ENCODE data around the gene YJEFN3.

Gene YJEFN3

DNA sequence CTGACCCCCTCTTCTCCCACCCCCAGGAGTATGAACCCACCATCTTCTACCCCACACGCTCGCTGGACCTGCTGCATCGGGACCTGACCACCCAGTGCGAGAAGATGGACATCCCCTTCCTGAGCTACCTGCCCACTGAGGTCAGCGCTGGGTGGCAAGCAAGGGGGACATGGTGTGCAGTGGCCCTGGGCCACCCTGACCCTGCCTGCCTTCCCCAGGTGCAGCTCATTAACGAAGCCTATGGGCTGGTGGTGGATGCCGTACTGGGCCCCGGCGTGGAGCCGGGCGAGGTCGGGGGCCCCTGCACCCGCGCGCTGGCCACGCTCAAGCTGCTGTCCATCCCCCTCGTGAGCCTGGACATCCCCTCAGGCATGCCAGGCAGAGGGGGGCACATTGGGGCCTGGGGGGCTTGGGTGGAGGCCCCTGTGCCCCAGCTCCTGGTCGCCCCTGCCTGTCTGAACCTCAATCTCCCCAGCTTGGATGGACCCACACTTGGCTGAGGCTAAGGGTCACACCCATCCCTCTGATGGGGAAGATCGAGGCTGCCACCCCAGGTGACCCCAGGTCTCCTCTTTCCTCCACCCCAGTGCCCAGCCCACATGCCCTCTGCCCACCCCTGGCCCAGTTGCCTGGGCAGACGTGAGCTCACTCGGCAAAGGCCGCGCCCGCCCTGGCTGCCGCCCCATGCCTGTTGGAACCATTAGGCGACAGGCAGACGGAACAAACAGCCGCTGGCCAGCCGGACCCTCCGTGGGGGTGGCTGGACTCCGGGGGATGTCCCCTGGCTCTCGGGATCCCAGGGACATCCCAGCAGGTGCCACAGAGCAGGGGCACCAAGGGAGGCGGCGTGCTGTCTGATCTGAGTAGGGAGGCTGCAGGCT is 6.8 kb downstream of the YJEFN3 start:
- Histone ChIP-seq H3K27ac (ENCODE audit: low read length) (no peak overlapping the region), H3K9me3 (ENCODE audit: control insufficient read depth in 1 of 2, low read length in 2 of 2) (no peaks in the 10 kb centered on the region), H3K4me3 (ENCODE audit: low read depth in 1 of 2, low read length in 2 of 2) (no peak overlapping the region), H3K36me3 (ENCODE audit: control insufficient read depth in 1 of 2, insufficient read depth in 2 of 2, low read length in 2 of 2) (peaks cover 0 to 3% of the 10 kb centered on the region in 2 donors), H3K27me3 (ENCODE audit: low read depth, low read length) (peaks cover 14% of the 10 kb centered on the region), H3K4me1 (ENCODE audit: control insufficient read depth in 1 of 2, insufficient read depth in 2 of 2, low read length in 2 of 2) (peaks cover 5 to 37% of the 10 kb centered on the region in 2 donors)

DNA sequence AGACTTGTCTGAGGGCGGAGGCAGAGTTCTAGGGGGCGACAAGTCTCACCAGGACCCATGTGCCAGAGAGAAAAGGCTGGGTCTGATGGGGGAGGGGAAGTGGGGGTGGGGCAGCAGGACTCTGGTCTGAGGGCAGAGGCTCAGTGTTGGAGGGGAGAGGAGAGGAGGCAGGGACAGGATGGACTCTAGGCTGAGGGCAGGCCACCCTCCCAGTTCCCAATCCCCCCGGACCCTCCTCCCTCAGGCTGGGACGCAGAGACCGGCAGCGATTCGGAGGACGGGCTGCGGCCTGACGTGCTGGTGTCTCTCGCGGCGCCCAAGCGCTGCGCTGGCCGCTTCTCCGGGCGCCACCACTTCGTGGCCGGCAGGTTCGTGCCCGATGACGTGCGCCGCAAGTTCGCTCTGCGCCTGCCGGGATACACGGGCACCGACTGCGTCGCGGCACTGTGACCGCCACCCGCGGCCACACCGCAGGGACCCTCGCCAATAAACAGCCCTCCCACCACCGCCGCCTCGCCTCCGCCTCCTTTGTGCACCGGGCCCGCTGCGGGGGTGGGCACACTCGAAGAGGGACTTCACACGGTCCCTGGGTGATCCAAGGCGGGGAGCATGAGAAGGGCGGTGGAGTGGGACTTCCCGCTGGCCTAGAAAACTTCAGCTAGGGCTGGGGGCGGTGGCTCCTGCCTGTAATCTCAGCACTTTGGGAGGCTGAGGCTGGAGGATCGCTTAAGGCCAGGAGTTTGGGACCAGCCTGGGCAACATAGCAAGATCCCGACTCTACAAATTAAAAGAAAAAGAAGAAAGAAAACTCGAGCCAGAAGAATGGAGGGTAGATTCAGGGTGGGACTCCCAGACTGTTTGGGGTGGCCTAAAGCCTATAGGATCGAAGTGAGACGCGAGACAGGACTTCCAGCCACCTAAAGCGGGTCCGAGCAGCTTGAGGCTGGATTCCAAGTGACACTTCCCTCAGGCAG is 8.7 kb downstream of the YJEFN3 start:
- peak overlapping the region in 1 of 2 donors; percentile 48 for H3K4me3 ChIP-seq (ENCODE audit: low read depth in 1 of 2, low read length in 2 of 2)
- peaks cover 0 to 3% of the 10 kb centered on the region in 2 donors for H3K36me3 ChIP-seq (ENCODE audit: control insufficient read depth in 1 of 2, insufficient read depth in 2 of 2, low read length in 2 of 2)
- peaks cover 5 to 46% of the 10 kb centered on the region in 2 donors for H3K4me1 ChIP-seq (ENCODE audit: control insufficient read depth in 1 of 2, insufficient read depth in 2 of 2, low read length in 2 of 2)
- no peaks in the 10 kb centered on the region for H3K9me3 ChIP-seq (ENCODE audit: control insufficient read depth in 1 of 2, low read length in 2 of 2)
- H3K27me3 ChIP-seq (ENCODE audit: low read depth, low read length): peaks cover 25% of the 10 kb centered on the region
- H3K27ac ChIP-seq (ENCODE audit: low read length): no peak overlapping the region

DNA sequence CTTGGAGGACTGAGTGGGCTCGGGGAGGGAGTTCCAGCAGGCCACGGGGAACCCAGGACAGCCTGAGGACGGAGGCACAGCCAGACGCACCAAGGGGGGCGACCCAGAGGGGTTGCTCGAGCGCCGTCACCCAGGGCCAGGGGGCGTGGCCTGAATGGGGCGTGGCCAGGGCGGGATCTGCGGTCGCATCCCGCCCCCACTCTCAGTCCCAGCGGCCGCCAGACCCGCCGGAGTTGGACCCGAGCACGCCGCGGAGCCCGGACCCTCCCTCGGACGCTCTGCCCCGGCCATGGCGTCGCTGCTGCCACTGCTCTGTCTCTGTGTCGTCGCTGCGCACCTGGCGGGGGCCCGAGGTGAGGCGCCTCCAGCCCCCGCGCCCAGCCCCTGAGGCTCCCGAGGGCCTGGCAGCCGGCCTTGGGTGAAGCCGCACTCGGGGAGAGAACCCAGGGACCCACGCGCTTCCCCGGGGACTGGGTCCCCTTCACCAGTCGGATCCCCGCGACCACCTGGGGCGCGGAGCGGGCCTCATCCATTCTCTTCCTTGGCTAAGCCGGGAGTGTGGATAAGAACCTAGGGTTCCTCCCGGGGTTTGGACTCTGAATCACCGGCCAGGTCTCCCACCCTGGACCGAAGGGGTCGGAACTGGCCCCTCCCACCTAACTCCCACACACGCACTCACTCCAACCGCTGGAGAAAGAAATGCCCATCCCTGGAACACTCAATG is 9.5 kb downstream of the YJEFN3 start, which contains the start of gene CILP2:
Gene CILP2 (plus strand): TSS at position 205 of the 724 bp plus-strand sequence. CDS start 85 bp downstream, at position 290.
- Histone ChIP-seq H3K4me1 (ENCODE audit: control insufficient read depth in 1 of 2, insufficient read depth in 2 of 2, low read length in 2 of 2) (peaks cover 5 to 41% of the 10 kb centered on the region in 2 donors), H3K27ac (ENCODE audit: low read length) (no peak within 1 kb of the TSS), H3K4me3 (ENCODE audit: low read depth in 1 of 2, low read length in 2 of 2) (peak within 1 kb of the TSS in 1 of 2 donors; percentile 48), H3K9me3 (ENCODE audit: control insufficient read depth in 1 of 2, low read length in 2 of 2) (no peaks in the 10 kb centered on the region), H3K36me3 (ENCODE audit: control insufficient read depth in 1 of 2, insufficient read depth in 2 of 2, low read length in 2 of 2) (peaks cover 0 to 3% of the 10 kb centered on the region in 2 donors), H3K27me3 (ENCODE audit: low read depth, low read length) (peaks cover 25% of the 10 kb centered on the region)

DNA sequence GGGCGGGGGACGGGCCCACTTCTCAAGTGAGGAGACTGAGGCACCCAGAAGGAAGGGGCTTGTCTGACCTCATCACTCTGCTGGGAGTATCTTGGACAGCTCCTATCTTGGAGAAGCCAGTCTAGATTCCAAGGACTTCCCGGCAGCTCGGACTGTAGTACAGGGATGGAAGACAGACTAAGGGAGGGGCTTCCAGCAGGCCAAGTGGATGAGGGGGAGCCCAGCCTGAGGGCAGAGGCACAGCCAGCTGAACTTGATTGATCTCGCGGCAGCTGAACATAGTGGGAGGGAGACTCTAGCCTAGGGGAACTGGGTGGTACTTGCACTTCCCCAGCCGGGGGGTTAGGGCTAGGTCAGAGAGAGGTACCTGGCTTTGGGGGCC is 10.1 kb downstream of the YJEFN3 start:
- H3K4me3 ChIP-seq (ENCODE audit: low read depth in 1 of 2, low read length in 2 of 2): no peak overlapping the region

DNA sequence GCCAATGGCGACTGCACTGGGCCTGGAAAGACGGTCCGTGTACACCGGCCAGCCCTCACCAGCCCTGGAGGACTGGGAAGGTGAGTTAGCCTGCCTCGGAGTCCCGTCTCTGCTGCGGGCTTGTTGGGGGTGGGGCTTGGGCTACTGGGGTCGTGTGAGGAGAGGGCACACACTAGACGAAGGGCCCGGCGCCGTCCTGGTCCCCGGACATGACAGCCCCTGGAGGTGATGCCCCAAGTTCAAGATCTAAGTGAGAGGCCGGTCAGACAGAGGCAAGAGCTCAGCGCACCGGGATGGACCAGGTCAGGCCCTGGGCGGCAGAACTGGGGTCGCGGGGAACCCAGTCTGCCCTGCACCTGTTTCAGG is 11.0 kb downstream of the YJEFN3 start:
- Histone ChIP-seq H3K4me3 (ENCODE audit: low read depth in 1 of 2, low read length in 2 of 2) (no peak overlapping the region), H3K36me3 (ENCODE audit: control insufficient read depth in 1 of 2, insufficient read depth in 2 of 2, low read length in 2 of 2) (peaks cover 0 to 3% of the 10 kb centered on the region in 2 donors), H3K27me3 (ENCODE audit: low read depth, low read length) (peaks cover 25% of the 10 kb centered on the region), H3K9me3 (ENCODE audit: control insufficient read depth in 1 of 2, low read length in 2 of 2) (no peaks in the 10 kb centered on the region), H3K27ac (ENCODE audit: low read length) (no peak overlapping the region), H3K4me1 (ENCODE audit: control insufficient read depth in 1 of 2, insufficient read depth in 2 of 2, low read length in 2 of 2) (peaks cover 5 to 41% of the 10 kb centered on the region in 2 donors)

More for the DNA sequence above, 10.1 kb downstream of the YJEFN3 start:
- no peak overlapping the region for H3K27ac ChIP-seq (ENCODE audit: low read length)
- H3K27me3 ChIP-seq (ENCODE audit: low read depth, low read length): peaks cover 25% of the 10 kb centered on the region
- no peaks in the 10 kb centered on the region for H3K9me3 ChIP-seq (ENCODE audit: control insufficient read depth in 1 of 2, low read length in 2 of 2)
- H3K4me1 ChIP-seq (ENCODE audit: control insufficient read depth in 1 of 2, insufficient read depth in 2 of 2, low read length in 2 of 2): peaks cover 5 to 41% of the 10 kb centered on the region in 2 donors
- peaks cover 0 to 3% of the 10 kb centered on the region in 2 donors for H3K36me3 ChIP-seq (ENCODE audit: control insufficient read depth in 1 of 2, insufficient read depth in 2 of 2, low read length in 2 of 2)

DNA sequence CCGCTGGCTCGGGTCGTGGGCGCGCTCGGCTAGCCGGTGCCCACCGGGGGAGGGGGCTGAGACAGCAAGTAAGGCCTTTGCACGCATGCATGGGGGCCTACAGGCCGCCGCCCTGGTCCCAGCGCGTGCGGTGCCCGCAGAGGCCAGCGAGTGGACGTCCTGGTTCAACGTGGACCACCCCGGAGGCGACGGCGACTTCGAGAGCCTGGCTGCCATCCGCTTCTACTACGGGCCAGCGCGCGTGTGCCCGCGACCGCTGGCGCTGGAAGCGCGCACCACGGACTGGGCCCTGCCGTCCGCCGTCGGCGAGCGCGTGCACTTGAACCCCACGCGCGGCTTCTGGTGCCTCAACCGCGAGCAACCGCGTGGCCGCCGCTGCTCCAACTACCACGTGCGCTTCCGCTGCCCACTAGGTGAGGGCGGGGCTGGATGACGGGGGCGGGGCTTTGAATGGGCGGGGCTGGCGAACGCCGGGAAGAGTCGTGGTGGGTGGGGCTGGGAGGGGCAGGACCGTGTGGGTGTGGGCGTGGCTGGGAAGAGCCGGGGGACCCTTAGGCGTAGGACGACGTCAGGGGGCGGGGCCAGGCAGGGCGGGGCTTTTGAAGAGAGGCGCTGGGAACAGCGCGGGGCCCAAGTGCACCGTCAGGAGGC is 11.5 kb downstream of the YJEFN3 start:
- H3K9me3 ChIP-seq (ENCODE audit: control insufficient read depth in 1 of 2, low read length in 2 of 2): no peaks in the 10 kb centered on the region
- no peak overlapping the region for H3K27ac ChIP-seq (ENCODE audit: low read length)
- H3K4me1 ChIP-seq (ENCODE audit: control insufficient read depth in 1 of 2, insufficient read depth in 2 of 2, low read length in 2 of 2): peaks cover 5 to 41% of the 10 kb centered on the region in 2 donors
- H3K4me3 ChIP-seq (ENCODE audit: low read depth in 1 of 2, low read length in 2 of 2): peak overlapping the region in 1 of 2 donors; percentile 42
- H3K36me3 ChIP-seq (ENCODE audit: control insufficient read depth in 1 of 2, insufficient read depth in 2 of 2, low read length in 2 of 2): peaks cover 0 to 3% of the 10 kb centered on the region in 2 donors
- H3K27me3 ChIP-seq (ENCODE audit: low read depth, low read length): peaks cover 25% of the 10 kb centered on the region

DNA sequence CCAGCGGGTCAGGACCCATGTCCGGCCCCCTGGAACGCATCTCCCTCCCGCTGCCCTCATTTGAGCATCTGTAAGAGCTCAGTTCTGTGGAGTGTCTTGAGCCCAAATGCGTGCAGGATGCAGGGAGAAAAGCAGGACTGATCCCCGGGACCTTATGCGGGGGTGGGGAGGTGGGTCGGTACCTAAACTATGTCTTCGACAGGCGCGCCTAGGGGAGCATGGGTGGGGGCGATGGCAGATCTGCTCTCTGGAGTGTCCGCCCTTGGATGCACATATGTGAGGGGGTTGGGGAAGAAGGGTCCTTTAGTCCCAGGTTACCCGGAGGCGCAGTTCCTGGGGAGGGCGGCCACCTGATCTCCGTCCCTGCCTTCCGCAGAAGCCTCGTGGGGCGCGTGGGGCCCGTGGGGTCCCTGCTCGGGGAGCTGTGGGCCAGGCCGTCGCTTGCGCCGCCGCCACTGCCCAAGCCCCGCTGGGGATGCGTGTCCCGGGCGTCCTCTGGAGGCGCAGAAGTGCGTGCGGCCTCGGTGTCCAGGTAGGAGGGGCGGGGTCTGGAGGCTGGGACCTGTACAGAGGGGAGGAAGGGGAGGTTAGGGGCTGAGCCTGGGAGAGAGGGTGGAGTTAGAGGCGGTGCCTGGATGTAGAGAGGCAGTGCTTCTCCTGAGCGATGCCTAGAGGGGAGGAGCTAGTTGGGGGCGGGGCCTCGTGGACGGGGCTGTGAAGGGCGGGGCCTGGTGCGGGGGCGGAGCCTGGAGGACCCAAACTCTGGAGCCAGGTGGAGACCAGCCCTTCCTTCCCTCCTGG is 12.2 kb downstream of the YJEFN3 start:
- H3K4me3 ChIP-seq (ENCODE audit: low read depth in 1 of 2, low read length in 2 of 2): peak overlapping the region in 1 of 2 donors; percentile 42

DNA sequence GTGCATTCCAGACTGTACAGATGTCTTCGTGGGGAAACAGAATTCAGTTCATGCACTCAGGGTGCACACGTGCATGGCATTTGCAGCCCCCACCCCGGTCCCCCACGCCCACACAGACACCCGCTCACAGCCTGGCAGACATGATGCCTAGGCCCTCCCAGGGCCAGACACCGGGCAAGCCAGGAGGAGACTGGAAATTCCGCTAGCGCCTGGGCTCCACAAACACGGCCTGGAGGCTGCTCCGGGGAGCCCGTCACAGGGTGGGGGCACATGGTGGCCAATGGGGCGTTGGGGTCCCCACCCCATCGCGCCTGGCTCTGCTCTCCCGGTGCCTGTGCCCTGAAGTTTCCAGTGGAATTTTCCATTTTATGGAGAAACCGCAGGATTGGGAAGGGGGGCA is 12.9 kb downstream of the YJEFN3 start:
- peak overlapping the region in 1 of 2 donors; percentile 42 for H3K4me3 ChIP-seq (ENCODE audit: low read depth in 1 of 2, low read length in 2 of 2)
- H3K27ac ChIP-seq (ENCODE audit: low read length): no peak overlapping the region
- H3K27me3 ChIP-seq (ENCODE audit: low read depth, low read length): peaks cover 25% of the 10 kb centered on the region
- peaks cover 5 to 41% of the 10 kb centered on the region in 2 donors for H3K4me1 ChIP-seq (ENCODE audit: control insufficient read depth in 1 of 2, insufficient read depth in 2 of 2, low read length in 2 of 2)
- no peaks in the 10 kb centered on the region for H3K9me3 ChIP-seq (ENCODE audit: control insufficient read depth in 1 of 2, low read length in 2 of 2)
- no peaks in the 10 kb centered on the region for H3K36me3 ChIP-seq (ENCODE audit: control insufficient read depth in 1 of 2, insufficient read depth in 2 of 2, low read length in 2 of 2)

More for the DNA sequence above, 12.2 kb downstream of the YJEFN3 start:
- H3K36me3 ChIP-seq (ENCODE audit: control insufficient read depth in 1 of 2, insufficient read depth in 2 of 2, low read length in 2 of 2): no peaks in the 10 kb centered on the region
- H3K27me3 ChIP-seq (ENCODE audit: low read depth, low read length): peaks cover 25% of the 10 kb centered on the region
- H3K27ac ChIP-seq (ENCODE audit: low read length): no peak overlapping the region
- no peaks in the 10 kb centered on the region for H3K9me3 ChIP-seq (ENCODE audit: control insufficient read depth in 1 of 2, low read length in 2 of 2)
- H3K4me1 ChIP-seq (ENCODE audit: control insufficient read depth in 1 of 2, insufficient read depth in 2 of 2, low read length in 2 of 2): peaks cover 5 to 41% of the 10 kb centered on the region in 2 donors

DNA sequence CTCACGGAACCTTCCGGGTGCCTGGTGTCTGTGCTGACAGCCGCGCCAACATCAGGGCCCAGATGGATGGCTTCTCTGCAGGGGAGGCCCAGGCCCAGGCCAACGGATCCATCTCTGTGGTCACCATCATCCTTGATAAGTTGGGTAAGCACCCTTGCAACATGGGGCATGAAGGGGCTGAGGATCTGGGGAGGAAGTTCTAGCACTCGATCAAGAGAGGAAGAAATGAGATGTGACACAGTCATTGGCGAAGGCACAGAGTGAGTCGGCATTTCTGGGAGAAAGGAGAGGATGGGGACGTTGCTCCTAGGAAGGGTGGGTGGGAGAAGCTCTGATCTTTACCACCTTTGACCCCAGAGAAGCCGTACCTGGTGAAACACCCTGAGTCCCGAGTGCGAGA is 13.8 kb downstream of the YJEFN3 start:
- Histone ChIP-seq H3K27ac (ENCODE audit: low read length) (no peak overlapping the region), H3K27me3 (ENCODE audit: low read depth, low read length) (peaks cover 25% of the 10 kb centered on the region), H3K9me3 (ENCODE audit: control insufficient read depth in 1 of 2, low read length in 2 of 2) (no peaks in the 10 kb centered on the region), H3K36me3 (ENCODE audit: control insufficient read depth in 1 of 2, insufficient read depth in 2 of 2, low read length in 2 of 2) (no peaks in the 10 kb centered on the region), H3K4me1 (ENCODE audit: control insufficient read depth in 1 of 2, insufficient read depth in 2 of 2, low read length in 2 of 2) (peaks cover 5 to 37% of the 10 kb centered on the region in 2 donors), H3K4me3 (ENCODE audit: low read depth in 1 of 2, low read length in 2 of 2) (no peak overlapping the region)

DNA sequence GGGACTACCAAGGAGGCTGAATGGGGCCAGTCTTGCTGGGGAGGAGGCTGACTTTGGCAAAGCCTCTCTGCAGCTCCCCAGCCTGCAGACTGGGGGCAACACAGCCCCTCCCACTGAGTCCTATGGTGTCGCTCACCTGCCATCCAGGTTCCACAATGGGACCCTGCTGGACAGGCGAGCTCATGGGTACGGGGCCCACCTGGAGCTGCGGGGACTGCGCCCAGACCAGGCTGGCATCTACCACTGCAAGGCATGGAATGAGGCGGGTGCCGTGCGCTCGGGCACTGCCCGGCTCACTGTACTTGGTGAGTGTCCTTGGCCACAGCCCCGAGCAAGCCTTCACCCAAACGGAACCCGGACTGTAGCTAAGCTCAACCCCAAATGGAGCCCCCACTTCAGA is 14.4 kb downstream of the YJEFN3 start:
- Histone ChIP-seq H3K9me3 (ENCODE audit: control insufficient read depth in 1 of 2, low read length in 2 of 2) (no peaks in the 10 kb centered on the region), H3K27me3 (ENCODE audit: low read depth, low read length) (peaks cover 21% of the 10 kb centered on the region), H3K4me1 (ENCODE audit: control insufficient read depth in 1 of 2, insufficient read depth in 2 of 2, low read length in 2 of 2) (peaks cover 5 to 31% of the 10 kb centered on the region in 2 donors), H3K27ac (ENCODE audit: low read length) (no peak overlapping the region), H3K4me3 (ENCODE audit: low read depth in 1 of 2, low read length in 2 of 2) (no peak overlapping the region), H3K36me3 (ENCODE audit: control insufficient read depth in 1 of 2, insufficient read depth in 2 of 2, low read length in 2 of 2) (no peaks in the 10 kb centered on the region)

Measured in muscle layer of duodenum (tissue), 2 donors.